Measurements from ENCODE around the gene SLC16A6.

DNA sequence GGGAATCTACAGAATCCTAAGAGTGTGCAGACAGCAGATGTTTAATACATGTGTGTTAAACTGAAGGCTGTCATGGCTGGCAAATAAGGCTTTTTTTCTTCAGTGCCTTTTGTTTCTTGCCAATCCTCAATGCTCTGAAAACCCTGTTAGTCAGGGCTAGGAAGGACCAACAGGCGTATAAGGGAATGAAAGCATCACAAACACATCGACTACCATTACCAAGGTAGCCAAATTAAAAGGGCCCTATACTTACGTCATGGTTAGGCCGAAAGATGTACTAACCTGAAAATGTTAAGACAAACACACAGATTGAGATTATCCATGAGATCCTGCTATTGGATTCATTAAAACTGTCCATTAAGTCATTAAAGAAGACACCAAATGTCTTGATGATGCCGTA, 13.1 kb downstream of the SLC16A6 start:
- TF ChIP-seq EZH2 (IDR thresholded peaks at IDR 0.05; ENCODE audit: borderline replicate concordance, insufficient read depth, low read length, poor library complexity, severe bottlenecking) (no peak), TAF1 (IDR thresholded peaks at IDR 0.05; ENCODE audit: low read depth) (no peak), RAD21 (conservative IDR thresholded peaks at IDR 0.05) (no peak), POLR2AphosphoS5 (IDR thresholded peaks at IDR 0.05) (no peak)
- TF ChIP-seq, protein P1, sequence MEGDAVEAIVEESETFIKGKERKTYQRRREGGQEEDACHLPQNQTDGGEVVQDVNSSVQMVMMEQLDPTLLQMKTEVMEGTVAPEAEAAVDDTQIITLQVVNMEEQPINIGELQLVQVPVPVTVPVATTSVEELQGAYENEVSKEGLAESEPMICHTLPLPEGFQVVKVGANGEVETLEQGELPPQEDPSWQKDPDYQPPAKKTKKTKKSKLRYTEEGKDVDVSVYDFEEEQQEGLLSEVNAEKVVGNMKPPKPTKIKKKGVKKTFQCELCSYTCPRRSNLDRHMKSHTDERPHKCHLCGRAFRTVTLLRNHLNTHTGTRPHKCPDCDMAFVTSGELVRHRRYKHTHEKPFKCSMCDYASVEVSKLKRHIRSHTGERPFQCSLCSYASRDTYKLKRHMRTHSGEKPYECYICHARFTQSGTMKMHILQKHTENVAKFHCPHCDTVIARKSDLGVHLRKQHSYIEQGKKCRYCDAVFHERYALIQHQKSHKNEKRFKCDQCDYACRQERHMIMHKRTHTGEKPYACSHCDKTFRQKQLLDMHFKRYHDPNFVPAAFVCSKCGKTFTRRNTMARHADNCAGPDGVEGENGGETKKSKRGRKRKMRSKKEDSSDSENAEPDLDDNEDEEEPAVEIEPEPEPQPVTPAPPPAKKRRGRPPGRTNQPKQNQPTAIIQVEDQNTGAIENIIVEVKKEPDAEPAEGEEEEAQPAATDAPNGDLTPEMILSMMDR (IDR thresholded peaks at IDR 0.05; ENCODE audit: poor library complexity, severe bottlenecking) = no peak

All from neural cell (in vitro differentiated cells).